Mucosa of rectum (tissue), 2 donors: ENCODE measurements around the gene RBM22.

Source experiments
- H3K27ac ChIP-seq, 2 donors: one replicate each; pipeline ENCODE4 v1.7.0; 2013; ENCODE audit warnings: inconsistent platforms in 2 of 2, low read depth in 2 of 2, low read length in 2 of 2
- H3K27me3 ChIP-seq, 2 donors: one replicate each; pipeline ENCODE4 v1.7.0; 2013; ENCODE audit warnings: low read length in 2 of 2; ENCODE audit not compliant: control insufficient read depth in 2 of 2, insufficient read depth in 2 of 2
- H3K36me3 ChIP-seq, 2 donors: one replicate each; pipeline ENCODE4 v1.7.0; 2013; ENCODE audit warnings: low read length in 2 of 2; ENCODE audit not compliant: control insufficient read depth in 2 of 2, insufficient read depth in 2 of 2
- H3K4me1 ChIP-seq, 2 donors: one replicate each; pipeline ENCODE4 v1.7.0; 2013; ENCODE audit warnings: low read length in 2 of 2, mild to moderate bottlenecking in 1 of 2; ENCODE audit not compliant: control insufficient read depth in 2 of 2, insufficient read depth in 2 of 2
- H3K4me3 ChIP-seq, 2 donors: one replicate each; pipeline ENCODE4 v1.7.0; 2013; ENCODE audit warnings: low read length in 2 of 2
- H3K9ac ChIP-seq, 2 donors: one replicate each; pipeline ENCODE4 v1.7.0; 2013; ENCODE audit warnings: low read length in 2 of 2, low read depth in 1 of 2, mild to moderate bottlenecking in 1 of 2
- H3K9me3 ChIP-seq, 2 donors: one replicate each; pipeline ENCODE4 v1.7.0; 2013; ENCODE audit warnings: low read length in 2 of 2; ENCODE audit not compliant: control insufficient read depth in 2 of 2
- donor health status: healthy.
- donor health status: Normal muscosa, but diverticular disease.

Gene RBM22

DNA sequence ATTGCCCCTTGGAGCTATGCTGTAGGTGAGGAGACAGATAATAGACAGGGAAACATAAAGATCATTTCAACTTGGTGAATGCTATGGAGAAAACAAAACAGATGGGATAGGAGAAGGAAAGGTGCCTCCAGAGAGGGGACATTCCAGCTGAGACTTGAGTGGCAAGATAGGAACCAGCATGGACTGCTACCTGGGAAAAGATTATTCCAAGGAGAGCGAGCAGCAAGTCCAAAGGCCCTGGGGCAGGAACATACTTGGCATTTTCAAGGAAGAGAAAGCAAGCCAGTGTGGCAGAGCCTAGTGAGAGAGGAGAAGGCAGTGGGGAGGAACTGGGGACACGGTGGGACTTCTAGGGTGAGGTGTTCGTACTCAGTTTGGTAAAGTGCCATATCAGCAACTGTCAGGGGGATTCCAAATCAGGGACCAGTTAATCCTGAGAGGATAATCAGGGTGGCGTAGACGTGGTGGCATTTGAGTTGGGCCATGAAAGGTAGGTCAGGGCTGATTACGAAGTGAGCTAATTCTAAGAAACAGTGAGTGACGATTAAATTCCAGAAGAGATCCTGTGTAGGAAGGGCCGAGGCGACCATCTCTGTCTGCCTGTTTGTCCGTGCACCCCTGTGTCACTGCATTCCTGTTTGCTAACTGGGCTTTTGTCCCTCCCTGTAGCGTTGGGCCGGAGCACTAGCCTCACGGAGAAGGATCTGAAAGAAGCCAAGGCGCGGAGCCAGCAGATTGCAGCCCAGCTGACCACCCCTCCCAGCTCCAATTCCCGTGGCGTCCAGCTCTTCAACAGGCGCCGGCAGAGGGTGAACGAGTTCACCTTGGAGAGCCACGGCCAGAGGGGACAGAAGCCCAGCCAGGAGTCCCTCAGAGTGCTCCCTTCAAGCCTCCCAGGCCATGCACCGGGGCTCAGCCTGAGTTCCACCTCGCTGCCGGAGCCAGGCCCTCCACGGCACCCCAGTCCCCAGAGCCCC lies 53.3 kb downstream of the RBM22 start:
- H3K9ac ChIP-seq, result no peak overlapping the region
- no peak overlapping the region for H3K4me3 ChIP-seq
- H3K9me3 ChIP-seq, result no peaks in the 10 kb centered on the region
- peaks cover 0 to 12% of the 10 kb centered on the region in 2 donors for H3K4me1 ChIP-seq
- peaks cover 9 to 20% of the 10 kb centered on the region in 2 donors for H3K36me3 ChIP-seq
- H3K27me3 ChIP-seq, result no peaks in the 10 kb centered on the region
- no peak overlapping the region for H3K27ac ChIP-seq

DNA sequence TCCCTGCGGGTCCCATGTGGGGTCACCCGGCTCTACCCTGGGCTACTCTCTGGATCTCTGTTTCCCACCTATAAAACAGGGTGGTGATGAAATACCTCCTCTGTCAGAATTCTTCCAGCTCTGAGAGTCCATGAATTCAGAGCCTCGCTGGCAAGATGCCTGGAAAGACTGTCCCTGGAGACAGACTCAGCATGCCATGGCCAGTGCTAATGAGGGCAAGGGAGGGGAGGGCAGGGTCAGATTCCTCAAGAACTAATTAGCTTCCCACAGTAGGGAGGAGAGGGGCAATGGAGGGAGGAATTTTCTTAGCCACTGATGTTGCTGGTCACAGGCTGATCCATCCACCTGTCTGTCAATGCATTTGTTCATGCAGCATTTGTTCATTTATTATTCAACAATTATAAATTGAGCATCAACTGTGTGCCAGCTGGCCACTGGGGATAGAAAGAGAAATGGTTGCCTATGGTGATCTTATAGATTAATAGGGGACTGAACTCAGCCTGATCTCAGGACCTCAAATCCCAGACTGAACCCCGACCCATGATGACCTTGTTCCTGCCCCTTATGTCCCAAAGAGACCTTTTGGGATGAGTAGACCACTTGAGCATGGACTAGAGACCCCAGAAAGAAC lies 55.7 kb downstream of the RBM22 start:
- Histone ChIP-seq H3K4me1 (peaks cover 17% of the 10 kb centered on the region in 2 donors), H3K9ac (no peak overlapping the region), H3K36me3 (peaks cover 7 to 14% of the 10 kb centered on the region in 2 donors), H3K9me3 (no peaks in the 10 kb centered on the region), H3K27me3 (no peaks in the 10 kb centered on the region), H3K27ac (no peak overlapping the region), H3K4me3 (no peak overlapping the region)

DNA sequence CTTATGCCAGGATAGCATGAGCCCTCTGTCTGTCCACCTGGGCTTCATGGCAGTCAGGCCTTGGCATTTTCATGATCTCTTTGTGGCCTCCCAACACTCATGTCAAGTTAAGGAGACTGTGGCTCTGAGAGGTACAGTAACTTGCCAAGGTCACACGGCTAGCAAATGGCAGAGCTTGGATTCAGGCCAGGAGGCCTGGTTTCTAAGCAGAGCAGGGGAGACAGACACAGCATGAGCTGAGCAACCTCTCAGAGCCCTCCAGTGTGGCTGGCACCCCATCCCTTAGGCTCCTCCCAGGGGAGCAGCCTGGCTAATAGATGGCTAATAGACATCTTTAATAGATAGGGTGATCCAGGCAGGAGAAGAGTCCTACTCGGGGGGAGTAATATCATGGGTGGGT lies 56.3 kb downstream of the RBM22 start:
- H3K4me1 ChIP-seq, result peaks cover 17 to 23% of the 10 kb centered on the region in 2 donors
- no peaks in the 10 kb centered on the region for H3K9me3 ChIP-seq
- no peak overlapping the region for H3K4me3 ChIP-seq
- H3K36me3 ChIP-seq, result peaks cover 6 to 11% of the 10 kb centered on the region in 2 donors
- H3K9ac ChIP-seq, result no peak overlapping the region
- no peaks in the 10 kb centered on the region for H3K27me3 ChIP-seq
- H3K27ac ChIP-seq, result peak overlapping the region in 1 of 2 donors; percentile 16

- Histone ChIP-seq H3K9ac (no peak overlapping the region), H3K27ac (peak overlapping the region in 1 of 2 donors; percentile 16), H3K4me1 (peaks cover 17 to 23% of the 10 kb centered on the region in 2 donors), H3K4me3 (no peak overlapping the region), H3K36me3 (peaks cover 6 to 7% of the 10 kb centered on the region in 2 donors), H3K27me3 (no peaks in the 10 kb centered on the region), H3K9me3 (no peaks in the 10 kb centered on the region)
Measured at GRCh38 chr5:150644058-150644457, 56.8 kb downstream of the RBM22 start.

- peak overlapping the region in 1 of 2 donors; percentile 0 for H3K9ac ChIP-seq
- no peak overlapping the region for H3K4me3 ChIP-seq
- H3K9me3 ChIP-seq, result no peaks in the 10 kb centered on the region
- no peaks in the 10 kb centered on the region for H3K27me3 ChIP-seq
- peaks cover 1% of the 10 kb centered on the region in 2 donors for H3K36me3 ChIP-seq
- H3K4me1 ChIP-seq, result peaks cover 17 to 23% of the 10 kb centered on the region in 2 donors
- peak overlapping the region in 1 of 2 donors; percentile 41 for H3K27ac ChIP-seq
Measured at GRCh38 chr5:150642991-150643710, 57.7 kb downstream of the RBM22 start.

- Histone ChIP-seq H3K4me3 (no peak overlapping the region), H3K27ac (peak overlapping the region; percentile 41 to 42), H3K36me3 (no peaks in the 10 kb centered on the region), H3K27me3 (no peaks in the 10 kb centered on the region), H3K9ac (peak overlapping the region in 1 of 2 donors; percentile 0), H3K9me3 (no peaks in the 10 kb centered on the region), H3K4me1 (peaks cover 17 to 23% of the 10 kb centered on the region in 2 donors)
Measured at GRCh38 chr5:150642567-150642927, 58.3 kb downstream of the RBM22 start.

DNA sequence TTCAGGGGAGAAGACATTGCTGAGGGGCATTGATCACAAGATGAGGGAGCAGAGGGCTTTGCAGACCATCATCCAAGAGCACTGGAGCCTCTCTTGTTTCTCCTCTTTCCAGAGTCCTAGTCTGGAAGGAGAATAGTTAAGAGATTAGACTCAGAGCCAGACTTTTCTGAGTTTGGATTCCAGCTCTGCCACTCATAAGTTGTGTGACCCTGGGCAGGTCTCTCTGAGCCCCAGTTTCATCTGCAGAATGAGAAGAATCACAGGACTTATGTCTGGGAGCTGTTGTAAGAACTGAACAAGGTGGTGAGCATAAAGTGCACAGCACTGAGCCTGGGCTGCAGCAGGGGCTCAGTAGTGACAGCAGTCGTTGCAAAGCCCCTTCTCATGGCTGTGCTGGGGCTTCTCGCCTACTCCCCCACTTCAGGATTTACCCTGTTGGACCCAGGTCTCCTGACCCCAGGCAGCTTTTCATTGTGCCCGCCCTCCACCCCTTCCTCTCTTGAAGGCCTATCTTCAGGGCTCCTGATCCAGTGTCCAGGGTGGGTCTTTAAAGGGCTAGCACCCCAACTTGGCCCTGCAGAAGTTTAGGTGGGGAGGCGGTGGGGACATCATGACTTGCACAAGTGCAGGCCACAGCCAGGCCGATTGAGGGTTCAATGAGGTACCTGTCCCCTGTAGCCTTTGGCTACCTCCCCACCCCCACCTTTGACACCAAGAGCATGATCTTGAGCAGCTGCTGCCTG lies 58.9 kb downstream of the RBM22 start:
- Histone ChIP-seq H3K9ac (no peak overlapping the region), H3K4me1 (peaks cover 17 to 23% of the 10 kb centered on the region in 2 donors)

GRCh38 chr5:150641006-150641570 lies 59.8 kb downstream of the RBM22 start:
- Histone ChIP-seq H3K27me3 (no peaks in the 10 kb centered on the region), H3K4me3 (no peak overlapping the region), H3K27ac (peak overlapping the region; percentile 49 to 58), H3K36me3 (no peaks in the 10 kb centered on the region), H3K9me3 (no peaks in the 10 kb centered on the region), H3K9ac (no peak overlapping the region), H3K4me1 (peaks cover 17 to 29% of the 10 kb centered on the region in 2 donors)

More for the DNA sequence above, 58.9 kb downstream of the RBM22 start:
- peak overlapping the region; percentile 49 to 58 for H3K27ac ChIP-seq
- no peaks in the 10 kb centered on the region for H3K9me3 ChIP-seq
- no peaks in the 10 kb centered on the region for H3K36me3 ChIP-seq
- H3K4me3 ChIP-seq, result no peak overlapping the region
- H3K27me3 ChIP-seq, result no peaks in the 10 kb centered on the region
